Psoas muscle (tissue), 8 donors: ENCODE results near the gene SLC25A39. TPM values are rescaled to one million over a fixed set of nuclear protein-coding genes. Genes with fewer than 3 reads are reported as not detected.

Experiments
- ATAC-seq, 4 donors: fragments of 200-7000 bp; cut with Tn5 transposase; one replicate each; pipeline ENCODE4 v1.9.1; 2020; ENCODE audit warnings: moderate library complexity in 3 of 4, mild to moderate bottlenecking in 2 of 4
- DNase-seq, 2 donors: peaks; one replicate each; pipeline ENCODE4 v3.0.0-alpha.2; 2020
- H3K27ac ChIP-seq: fragments of 200-600 bp; one replicate; pipeline ENCODE4 v1.8.0; 2022
- H3K27me3 ChIP-seq, 3 donors: fragments of 200-600 bp in 1 of 3; one replicate each; pipeline versions ENCODE4 v1.6.1 to v1.8.0; 2013 to 2022; ENCODE audit warnings: low read length in 2 of 3, mild to moderate bottlenecking in 2 of 3, moderate library complexity in 1 of 3; ENCODE audit not compliant: insufficient read depth in 3 of 3
- H3K36me3 ChIP-seq, 2 donors: fragments of 200-600 bp in 1 of 2; one replicate each; pipeline versions ENCODE4 v1.6.1 to v1.8.0; 2013 to 2022; ENCODE audit warnings: low read depth in 1 of 2, mild to moderate bottlenecking in 1 of 2, moderate library complexity in 1 of 2; ENCODE audit not compliant: insufficient read depth in 1 of 2
- H3K4me1 ChIP-seq: fragments of 200-600 bp; one replicate; pipeline ENCODE4 v1.8.0; 2022
- H3K4me3 ChIP-seq: fragments of 200-600 bp; one replicate; pipeline ENCODE4 v1.8.0; 2022; ENCODE audit warnings: mild to moderate bottlenecking
- H3K9me3 ChIP-seq: fragments of 200-600 bp; one replicate; pipeline ENCODE4 v1.8.0; 2022
- WGBS, 3 donors: extraction: QIAGEN DNeasy Blood & Tissue Kit; methylation state at CpG; one replicate each; pipeline versions ENCODE4 v1.1.6 to v1.1.7; 2013; 5-methylcytosine and 5-hydroxymethylcytosine counted together
- intact Hi-C, 2 donors: fragments of 100-400 bp; cut with DNase I; formaldehyde crosslinking; loops; one replicate each; pipeline versions ENCODE4 v1.11.0 to v1.14.2; 2022
- polyA plus RNA-seq, 3 donors: library from polyadenylated mRNA; stranded (reverse); fragments of 200-250 nt; gene quantifications; one replicate each; pipeline ENCODE4 v1.2.3, GENCODE V29; 2013
- total RNA-seq, 4 donors: library from RNA; stranded (reverse); fragmentation: NEBNext Ultra II Directional in 2 of 4; extraction: Animal tissue kit (Norgen Biotek cat#: 25700) in 2 of 4; gene quantifications; one replicate each; pipeline versions ENCODE4 v1.2.1 to v1.2.4, GENCODE V29; 2021 to 2023
- TF ChIP-seq, protein P1 (sequence below): fragments of 200-600 bp; IDR thresholded peaks from one replicate; pipeline ENCODE4 v1.8.0; 2022; ENCODE audit warnings: antibody characterized with exemption
- donor health status: healthy with polysubstance abuse.
- donor health status: DM: no; HTN: no; CAD: no; lungs with moderate emphysema.
- donor health status: Bipolar disorder and iron deficiency.
- donor health status: healthy.
- donor health status: DM: yes; HTN: yes; CAD: no.
- donor health status: DM: no; HTN: no; CAD: no.
- donor health status: DM: no; HTN: no; CAD: no.
- donor health status: DM: yes; HTN: yes; CAD: no.

SLC25A39 gene
- total and polyA plus RNA-seq, 7 donors, result 36.4 to 79.3 (median 42.4) TPM

DNA sequence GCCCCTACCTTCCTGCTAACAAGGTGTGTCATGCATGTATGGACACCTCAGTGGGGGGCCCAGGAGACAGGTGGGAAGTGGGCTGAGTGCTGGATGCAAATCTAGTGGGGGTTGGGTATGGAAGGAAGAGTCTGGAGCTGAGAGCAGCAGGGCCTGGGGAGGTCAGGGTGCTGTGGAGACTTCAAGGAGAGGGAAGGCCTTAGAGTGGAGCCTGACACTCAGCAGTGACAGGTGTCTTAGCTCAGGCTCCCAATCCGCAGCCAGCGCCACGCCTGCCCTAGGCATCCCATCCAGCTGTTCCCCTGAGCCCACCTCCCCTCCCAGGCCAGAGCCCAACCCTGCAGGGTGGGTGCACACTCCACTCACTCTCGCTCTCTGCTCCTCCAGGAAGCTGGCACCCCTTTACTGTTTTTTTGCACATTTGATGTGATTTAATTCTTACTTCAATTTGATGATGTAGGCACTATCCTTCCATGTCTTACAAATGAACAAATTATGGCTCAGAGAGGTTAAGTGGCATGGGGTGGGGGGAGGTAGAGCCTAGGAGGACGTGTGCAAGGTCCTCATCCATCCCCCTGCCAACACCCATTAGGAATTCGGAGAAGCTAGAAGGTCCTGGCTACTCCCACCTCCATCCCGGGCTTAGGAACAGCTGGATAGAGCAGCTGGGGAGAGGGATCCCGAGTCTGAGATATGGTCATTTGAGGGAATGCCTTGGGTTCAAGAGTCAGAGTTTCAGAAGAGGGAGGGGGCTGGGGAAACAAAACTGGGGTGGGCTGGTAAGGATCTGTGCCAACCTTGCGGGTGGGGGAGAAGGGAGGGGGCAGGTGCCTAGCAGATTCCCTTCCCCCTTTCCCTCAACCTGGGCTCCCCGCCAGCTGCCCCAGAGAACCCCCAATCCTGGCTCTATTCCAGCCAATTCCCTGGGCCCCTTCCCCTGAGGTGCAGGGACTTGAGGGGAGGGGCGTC, 37.0 kb upstream of the SLC25A39 start:
- Histone ChIP-seq H3K9me3 (no peaks in the 10 kb centered on the region), H3K27me3 (peaks cover 0 to 11% (median 2%) of the 10 kb centered on the region in 3 donors), H3K36me3 (no peaks in the 10 kb centered on the region), H3K4me1 (peaks cover 4% of the 10 kb centered on the region), H3K27ac (no peak overlapping the region), H3K4me3 (no peak overlapping the region)
- DNase-seq, result no peak
- 42 to 56% (median 52%) methylated on average over 9 to 11 of the region's 11 CpGs for WGBS, 3 donors
- no peak for ATAC-seq
- TF ChIP-seq, protein P1, sequence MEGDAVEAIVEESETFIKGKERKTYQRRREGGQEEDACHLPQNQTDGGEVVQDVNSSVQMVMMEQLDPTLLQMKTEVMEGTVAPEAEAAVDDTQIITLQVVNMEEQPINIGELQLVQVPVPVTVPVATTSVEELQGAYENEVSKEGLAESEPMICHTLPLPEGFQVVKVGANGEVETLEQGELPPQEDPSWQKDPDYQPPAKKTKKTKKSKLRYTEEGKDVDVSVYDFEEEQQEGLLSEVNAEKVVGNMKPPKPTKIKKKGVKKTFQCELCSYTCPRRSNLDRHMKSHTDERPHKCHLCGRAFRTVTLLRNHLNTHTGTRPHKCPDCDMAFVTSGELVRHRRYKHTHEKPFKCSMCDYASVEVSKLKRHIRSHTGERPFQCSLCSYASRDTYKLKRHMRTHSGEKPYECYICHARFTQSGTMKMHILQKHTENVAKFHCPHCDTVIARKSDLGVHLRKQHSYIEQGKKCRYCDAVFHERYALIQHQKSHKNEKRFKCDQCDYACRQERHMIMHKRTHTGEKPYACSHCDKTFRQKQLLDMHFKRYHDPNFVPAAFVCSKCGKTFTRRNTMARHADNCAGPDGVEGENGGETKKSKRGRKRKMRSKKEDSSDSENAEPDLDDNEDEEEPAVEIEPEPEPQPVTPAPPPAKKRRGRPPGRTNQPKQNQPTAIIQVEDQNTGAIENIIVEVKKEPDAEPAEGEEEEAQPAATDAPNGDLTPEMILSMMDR, result no peak
- intact Hi-C loops, result no loop called here

DNA sequence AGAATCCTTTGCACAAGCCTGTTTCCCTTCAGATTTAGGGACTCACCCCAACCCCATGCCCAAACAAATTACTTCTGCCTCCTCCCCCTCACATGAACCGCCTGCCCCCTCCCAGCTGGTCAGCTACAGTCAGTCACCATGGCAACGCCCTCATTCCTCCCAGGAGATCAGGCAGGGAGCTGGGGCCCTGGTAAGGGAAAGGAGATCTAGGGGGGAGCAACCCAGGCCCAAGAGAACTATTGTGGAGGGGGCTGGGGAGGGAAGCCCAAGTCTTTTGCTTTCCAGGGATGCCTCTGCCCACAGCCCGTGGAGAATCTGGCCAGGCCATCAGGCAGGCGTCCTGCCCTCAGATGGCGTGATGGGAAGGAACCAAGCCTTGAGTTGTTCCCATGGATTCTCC, 36.2 kb upstream of the SLC25A39 start:
- Histone ChIP-seq H3K4me3 (no peak overlapping the region), H3K27me3 (peaks cover 0 to 11% (median 2%) of the 10 kb centered on the region in 3 donors), H3K36me3 (no peaks in the 10 kb centered on the region), H3K4me1 (peaks cover 4% of the 10 kb centered on the region), H3K9me3 (no peaks in the 10 kb centered on the region), H3K27ac (no peak overlapping the region)
- DNase-seq (no peak), ATAC-seq (no peak)
- WGBS, 3 donors, result 48 to 58% (median 50%) methylated on average over 5 of the region's 5 CpGs
- TF ChIP-seq, protein P1, result no peak
- intact Hi-C loops, result no loop called here

DNA sequence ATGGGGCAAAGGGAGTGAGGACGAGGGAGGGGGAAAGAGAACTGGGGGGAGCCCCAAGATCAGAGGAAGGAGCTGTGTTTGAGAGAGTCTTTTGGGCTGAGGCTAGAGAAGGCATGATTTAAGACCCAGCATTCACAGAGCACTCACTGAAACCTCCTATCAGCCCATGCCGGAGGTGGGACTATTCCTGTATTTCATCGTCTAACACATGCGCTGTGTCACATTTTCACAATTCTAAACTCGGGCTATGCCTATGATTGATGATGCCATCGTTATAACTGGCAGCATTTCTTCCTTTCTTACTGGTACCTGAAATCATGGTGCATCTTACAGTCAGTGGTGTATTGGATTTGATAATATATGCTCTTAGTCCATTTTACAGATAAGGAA, 35.5 kb upstream of the SLC25A39 start:
- DNase-seq (no peak), ATAC-seq (no peak)
- TF ChIP-seq, protein P1, result no peak
- Histone ChIP-seq H3K36me3 (no peaks in the 10 kb centered on the region), H3K27me3 (peaks cover 0 to 11% (median 3%) of the 10 kb centered on the region in 3 donors), H3K4me3 (no peak overlapping the region), H3K4me1 (peaks cover 4% of the 10 kb centered on the region), H3K27ac (no peak overlapping the region), H3K9me3 (no peaks in the 10 kb centered on the region)
- 58 to 71% (median 63%) methylated on average over 6 of the region's 6 CpGs for WGBS, 3 donors
- intact Hi-C loops, result no loop called here

DNA sequence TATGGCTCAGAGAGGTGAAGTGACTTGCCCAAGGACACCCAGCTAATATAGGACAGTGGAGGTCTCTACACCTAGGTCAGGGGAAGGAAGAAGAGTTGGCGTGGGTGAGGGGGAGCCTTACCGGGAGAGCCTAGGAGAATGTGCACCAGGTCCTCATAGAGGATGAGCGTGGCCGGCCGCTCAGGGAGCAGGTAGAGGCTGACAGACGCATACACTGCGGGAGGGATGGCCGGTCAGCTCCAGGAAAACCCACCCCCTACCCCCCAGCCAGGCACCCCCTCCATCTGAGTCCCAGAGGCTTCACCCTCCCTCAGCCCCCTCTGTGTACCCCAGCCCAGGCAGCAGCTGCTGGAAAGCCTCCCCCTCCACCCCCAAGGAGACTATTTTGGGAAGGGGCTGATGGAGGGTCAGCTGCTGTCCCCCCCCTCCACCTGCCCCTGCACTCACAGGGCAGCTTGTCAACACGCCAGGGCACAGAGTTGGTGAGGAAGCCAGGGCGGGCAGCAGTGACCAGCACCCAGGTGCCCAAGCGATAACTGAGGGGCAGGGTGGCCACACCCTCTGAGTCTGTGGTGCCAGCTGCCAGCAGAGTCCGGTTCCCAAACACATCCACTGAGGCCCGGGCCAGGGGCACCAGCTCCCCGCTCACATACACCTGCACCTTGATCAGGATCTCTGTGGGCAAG, 35.0 kb upstream of the SLC25A39 start:
- H3K4me1 ChIP-seq, result peaks cover 4% of the 10 kb centered on the region
- no peak overlapping the region for H3K4me3 ChIP-seq
- TF ChIP-seq, protein P1, result no peak
- ATAC-seq (no peak), DNase-seq (no peak)
- intact Hi-C loops, result no loop called here
- H3K27me3 ChIP-seq, result peaks cover 0 to 11% (median 3%) of the 10 kb centered on the region in 3 donors
- 74 to 80% (median 76%) methylated on average over 12 to 14 of the region's 14 CpGs for WGBS, 3 donors
- H3K27ac ChIP-seq, result no peak overlapping the region
- no peaks in the 10 kb centered on the region for H3K36me3 ChIP-seq
- no peaks in the 10 kb centered on the region for H3K9me3 ChIP-seq
